ENCODE measurements around the gene PPP1R9A.

The PPP1R9A gene

DNA sequence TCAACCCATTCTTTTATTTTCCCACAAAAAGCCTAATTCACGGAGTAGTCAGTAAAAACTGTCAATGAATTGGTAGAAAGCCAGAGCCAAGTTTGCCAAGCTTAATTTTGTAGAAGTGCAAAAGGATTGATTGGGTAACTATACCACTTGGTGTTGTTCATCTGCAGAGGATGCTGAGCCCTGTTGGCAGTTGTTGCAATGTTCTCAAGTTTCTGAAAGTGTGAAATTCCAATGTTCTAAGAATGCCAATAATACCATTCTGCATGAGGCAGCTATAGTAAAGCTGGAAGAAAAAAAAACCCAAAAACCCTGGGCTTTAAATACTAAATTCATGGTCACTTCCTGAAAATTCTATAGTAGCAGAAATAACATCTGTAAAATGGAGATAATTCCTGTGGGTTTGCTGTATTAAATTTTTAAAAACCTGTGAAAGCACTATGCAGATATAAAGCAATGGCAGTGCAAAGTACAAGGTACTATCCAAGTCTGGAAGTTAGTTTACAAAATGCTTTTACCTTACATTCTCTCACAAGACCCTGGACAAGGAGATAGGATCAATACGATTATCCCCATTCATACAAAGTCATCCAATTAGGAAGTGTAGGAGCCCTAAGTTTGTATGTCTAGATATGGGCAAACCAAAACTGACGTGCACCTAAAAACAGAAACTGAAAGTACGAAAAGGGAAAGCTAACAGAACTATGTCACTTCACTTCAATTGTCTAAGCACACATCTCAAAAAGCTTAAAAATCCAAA, 423.0 kb downstream of the PPP1R9A start:
- no peak overlapping the region for H3K4me3 ChIP-seq (ENCODE audit: low read length)
- TF ChIP-seq ZNF274 (IDR thresholded peaks at IDR 0.05; ENCODE audit: low read depth, low read length): no peak

DNA sequence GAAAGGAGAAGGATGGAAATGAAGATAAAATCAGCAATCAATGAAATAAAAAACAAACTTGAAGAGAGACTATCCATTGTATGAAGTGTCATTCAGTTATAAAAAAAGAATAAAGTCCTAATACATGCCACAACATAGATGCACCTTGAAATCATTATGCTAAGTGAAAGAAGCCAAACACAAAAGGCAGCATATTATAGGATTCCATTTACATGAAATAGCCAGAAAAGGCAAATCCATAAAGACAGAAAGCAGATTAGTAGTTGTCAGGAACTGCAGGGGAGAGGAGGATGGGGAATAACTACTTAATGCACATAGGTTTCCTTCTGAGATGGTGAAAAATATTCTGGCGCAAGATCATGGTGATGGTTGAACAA, 423.6 kb downstream of the PPP1R9A start:
- no peak for TF ChIP-seq ZNF274 (IDR thresholded peaks at IDR 0.05; ENCODE audit: low read depth, low read length)
- no peak overlapping the region; the same call in 1 of the 2 replicates for H3K4me3 ChIP-seq (ENCODE audit: low read length)

DNA sequence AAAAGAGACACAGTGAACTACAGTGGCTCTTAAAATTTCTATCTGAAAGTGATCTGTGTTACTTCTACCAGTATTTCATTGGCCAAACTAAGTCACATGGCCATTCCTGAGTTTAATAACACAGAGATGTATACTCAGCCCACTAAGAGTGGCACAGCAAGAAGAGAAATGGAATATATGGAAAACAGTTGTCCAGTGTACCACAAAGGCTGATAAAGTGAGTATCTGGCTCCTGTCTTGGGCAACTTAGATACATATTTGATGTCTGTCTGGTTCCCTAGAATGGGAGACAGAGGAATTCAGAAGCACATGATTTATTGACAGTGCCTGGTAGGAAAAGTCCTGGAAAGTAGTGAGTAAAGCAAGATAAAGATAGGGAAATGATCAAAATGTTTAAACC, 427.1 kb downstream of the PPP1R9A start:
- H3K4me3 ChIP-seq (ENCODE audit: low read length): no peak overlapping the region
- no peak for TF ChIP-seq ZNF274 (IDR thresholded peaks at IDR 0.05; ENCODE audit: low read depth, low read length)

DNA sequence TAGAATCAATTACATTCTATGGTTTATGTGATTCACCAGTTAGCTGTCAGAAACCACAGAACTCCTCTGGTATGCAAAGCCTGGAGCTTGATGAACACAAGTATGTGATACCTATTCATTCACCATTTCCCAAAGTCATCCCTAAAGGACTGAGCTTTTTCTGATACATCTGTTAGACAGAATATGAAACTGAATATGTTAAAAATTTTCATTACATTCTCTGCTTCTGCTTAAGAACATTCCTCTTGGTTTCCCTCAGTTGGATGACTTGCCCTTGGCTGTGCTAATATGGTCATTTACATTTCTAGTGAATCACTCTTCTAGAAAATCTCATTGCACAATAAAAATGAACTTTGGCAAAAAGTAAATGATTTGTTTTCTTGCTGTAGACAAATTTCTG, 427.7 kb downstream of the PPP1R9A start:
- no peak for TF ChIP-seq ZNF274 (IDR thresholded peaks at IDR 0.05; ENCODE audit: low read depth, low read length)
- H3K4me3 ChIP-seq (ENCODE audit: low read length): no peak overlapping the region

DNA sequence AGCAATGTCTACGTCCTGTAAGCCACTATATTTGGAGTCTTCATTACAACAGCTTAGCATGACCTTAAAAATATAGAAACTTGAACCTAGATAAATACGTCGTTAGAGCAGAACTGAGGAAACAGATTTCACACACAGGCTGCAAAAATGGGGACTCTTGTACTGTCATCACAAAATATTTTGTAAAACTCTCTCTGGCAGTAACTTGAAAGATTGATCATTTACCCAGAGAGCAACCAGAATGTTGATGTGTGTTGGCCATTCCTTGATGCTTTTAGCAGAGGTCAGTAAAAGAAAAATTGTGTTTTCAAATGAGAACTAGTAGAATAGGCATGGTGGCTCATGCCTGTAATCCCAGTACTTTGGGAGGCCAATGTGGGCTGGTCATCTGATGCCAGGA, 431.4 kb downstream of the PPP1R9A start:
- no peak overlapping the region for H3K4me3 ChIP-seq (ENCODE audit: low read length)
- TF ChIP-seq ZNF274 (IDR thresholded peaks at IDR 0.05; ENCODE audit: low read depth, low read length): no peak

DNA sequence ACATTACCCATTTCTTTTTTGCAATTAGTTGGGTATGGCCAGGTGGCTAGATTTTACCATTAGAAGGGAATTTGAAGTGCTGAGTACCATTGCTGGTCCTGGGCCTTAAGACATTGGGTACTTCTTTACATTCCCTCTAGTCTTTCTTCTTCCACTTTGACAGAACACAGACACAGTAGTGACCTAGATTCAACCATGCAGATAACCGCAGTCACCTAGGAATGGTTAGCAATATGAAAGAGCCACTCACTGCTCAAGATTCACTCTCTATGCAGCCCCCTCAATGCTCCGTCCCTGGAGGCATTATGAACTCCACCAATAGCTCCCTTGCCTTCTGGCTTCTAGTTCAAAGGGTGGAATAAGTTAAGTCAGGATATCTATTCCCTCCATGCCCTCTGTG, 433.1 kb downstream of the PPP1R9A start:
- no peak overlapping the region for H3K4me3 ChIP-seq (ENCODE audit: low read length)
- TF ChIP-seq ZNF274 (IDR thresholded peaks at IDR 0.05; ENCODE audit: low read depth, low read length): no peak

DNA sequence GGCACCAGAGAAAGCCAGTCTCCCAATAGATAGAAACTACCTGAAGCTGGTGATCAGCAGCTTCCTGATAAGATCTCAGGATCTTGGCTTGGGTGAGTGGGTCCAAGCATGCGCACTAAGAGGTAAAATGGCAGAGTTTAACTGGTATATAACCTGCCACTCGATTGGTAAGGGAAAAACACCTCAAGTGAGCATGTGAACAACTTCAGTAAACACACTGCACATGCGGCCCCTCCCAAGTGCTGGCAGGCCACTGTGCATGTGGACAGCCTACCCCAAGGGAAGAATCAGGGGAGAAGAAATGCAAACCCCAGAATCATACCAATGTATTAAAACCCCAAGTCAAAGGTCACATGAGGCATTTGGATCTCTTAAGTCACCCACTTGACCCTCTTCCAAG, 434.6 kb downstream of the PPP1R9A start:
- H3K4me3 ChIP-seq (ENCODE audit: low read length): no peak overlapping the region
- no peak for TF ChIP-seq ZNF274 (IDR thresholded peaks at IDR 0.05; ENCODE audit: low read depth, low read length)

DNA sequence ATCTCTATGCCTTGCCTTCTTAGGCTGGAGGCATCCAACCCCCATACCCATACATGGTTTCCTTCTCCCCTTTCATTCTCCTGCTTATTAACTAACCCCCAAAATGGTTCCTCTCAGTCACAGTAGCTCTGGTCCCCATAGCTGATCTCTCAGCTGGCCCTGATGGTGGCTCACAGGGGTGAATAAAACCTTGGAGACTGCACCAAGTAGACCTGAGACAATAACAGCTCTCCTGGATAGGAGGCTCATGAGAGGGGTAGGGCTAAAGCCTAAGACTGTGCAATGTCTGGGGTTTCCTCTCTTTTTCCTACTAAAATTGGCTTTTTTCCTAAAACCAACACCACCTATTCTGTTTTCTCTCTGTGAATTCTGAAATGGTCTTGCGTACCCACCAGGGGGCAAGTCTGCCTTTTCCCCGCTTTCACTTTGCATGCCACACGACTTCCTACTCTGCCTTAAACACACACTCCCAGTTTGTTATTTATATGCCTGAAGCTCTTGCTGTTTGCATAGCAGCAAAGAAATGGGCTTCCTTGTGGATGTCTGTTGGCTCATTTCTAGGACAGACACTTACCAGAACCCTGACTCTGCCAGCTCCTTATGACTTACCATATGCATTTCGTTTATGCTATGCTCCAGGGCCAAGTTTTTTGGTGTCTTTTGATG, 435.4 kb downstream of the PPP1R9A start:
- no peak overlapping the region for H3K4me3 ChIP-seq (ENCODE audit: low read length)
- no peak for TF ChIP-seq ZNF274 (IDR thresholded peaks at IDR 0.05; ENCODE audit: low read depth, low read length)

All from GM08714 (cell line).